ENCODE results near the gene RHOA. TPM values are rescaled to one million over a fixed set of nuclear protein-coding genes. Genes with fewer than 3 reads are reported as not detected.

The RHOA gene
- polyA plus RNA-seq, 2 of the 4 experiments (the other 2 are of a cell fraction) = 332 to 549 TPM

- CTCF ChIA-PET = interaction anchor here (5.0 kb wide), 1 partner anchor 11 kb away, joined by 26 read pairs; no protein-coding TSS in a partner anchor
- Histone ChIP-seq H3K4me1 (peaks cover 46% of the 10 kb centered on the region), H3K9me3 (no peaks in the 10 kb centered on the region), H3K4me3 (no peak overlapping the region), H3K27ac (peak overlapping the region; percentile 63 to 83), H3K4me2 (peak overlapping the region; percentile 60)
- DNase-seq (ENCODE audit: low read depth in 1 of 2, low spot score in 1 of 2) (no peak), ATAC-seq (no peak), FAIRE-seq (no peak)
- WGBS (ENCODE audit: missing lambda C conversion rate) = no CpG with 5 or more reads among the region's 4 CpGs
- POLR2A ChIA-PET = interaction anchor here (0.6 kb wide), 1 partner anchor 1018 kb away, joined by 10 read pairs; no protein-coding TSS in a partner anchor
- TF ChIP-seq ZFP36 (IDR thresholded peaks at IDR 0.05; ENCODE audit: borderline replicate concordance, partially characterized antibody) (no peak), KDM5A (IDR thresholded peaks at IDR 0.05) (no peak), SMC3 (IDR thresholded peaks at IDR 0.05) (no peak), HOXB5 (CRISPR knock-in tag; IDR thresholded peaks at IDR 0.05) (no peak), POLR2AphosphoS2 (conservative IDR thresholded peaks at IDR 0.05; ENCODE audit: low read length) (no peak), ESRRA (IDR thresholded peaks at IDR 0.05; ENCODE audit: borderline replicate concordance, low read length) (no peak), HDAC2 (IDR thresholded peaks at IDR 0.05) (no peak), JUN (IDR thresholded peaks at IDR 0.05) (no peak), CTCF (IDR thresholded peaks at IDR 0.05) (no peak), CEBPB (IDR thresholded peaks at IDR 0.05) (no peak), HMGXB4 (CRISPR knock-in tag; IDR thresholded peaks at IDR 0.05; ENCODE audit: borderline replicate concordance) (no peak), GATA3 (IDR thresholded peaks at IDR 0.05; ENCODE audit: borderline replicate concordance) (no peak), JUNB (IDR thresholded peaks at IDR 0.05) (no peak), RFX5 (IDR thresholded peaks at IDR 0.05) (no peak), HOXB13 (CRISPR knock-in tag; IDR thresholded peaks at IDR 0.05; ENCODE audit: low read depth) (no peak), NR3C1 (IDR thresholded peaks at IDR 0.05) (no peak)
These were observed 49.2 kb upstream of the RHOA start for GRCh38 chr3:49460956-49461355.

- peak overlapping the region; percentile 63 to 83; a peak in 5 of 6 replicates for H3K27ac ChIP-seq
- H3K9me3 ChIP-seq = no peaks in the 10 kb centered on the region
- POLR2A ChIA-PET = interaction anchor here (3.4 kb wide), 1 partner anchor 10 kb away, joined by 11 read pairs; the partner anchor contains the start of gene DAG1
- H3K4me2 ChIP-seq = no peak overlapping the region
- FAIRE-seq = no peak
- 25% methylated on average over 1 of the region's 2 CpGs for WGBS (ENCODE audit: missing lambda C conversion rate)
- TF ChIP-seq MAFK (IDR thresholded peaks at IDR 0.05; ENCODE audit: partially characterized antibody) = no peak
- no peak for TF ChIP-seq CHD2 (IDR thresholded peaks at IDR 0.05; ENCODE audit: low read length, partially characterized antibody)
- TF ChIP-seq E2F6 (IDR thresholded peaks at IDR 0.05; ENCODE audit: borderline replicate concordance, low read depth) = no peak
- no peak for TF ChIP-seq NR3C1 (IDR thresholded peaks at IDR 0.05)
- TF ChIP-seq ZNF302 (CRISPR knock-in tag; IDR thresholded peaks at IDR 0.05) = no peak
- no peak for TF ChIP-seq ELK1 (IDR thresholded peaks at IDR 0.05; ENCODE audit: low read depth, low read length)
- no peak for TF ChIP-seq HOXB5 (CRISPR knock-in tag; IDR thresholded peaks at IDR 0.05)
- TF ChIP-seq GATA3 (IDR thresholded peaks at IDR 0.05; ENCODE audit: borderline replicate concordance) = no peak
- no peak for TF ChIP-seq NFE2L2 (conservative IDR thresholded peaks at IDR 0.05; ENCODE audit: low read length)
- TF ChIP-seq HEYL (CRISPR knock-in tag; IDR thresholded peaks at IDR 0.05) = no peak
- H3K4me1 ChIP-seq = peaks cover 41% of the 10 kb centered on the region
- CTCF ChIA-PET = interaction anchor here (1.0 to 5.0 kb wide), 2 partner anchors 9 to 10 kb away, joined by 5 to 26 read pairs; partner anchors contain the start of gene DAG1
- peak in 1 of 2 experiments; percentile 30; a peak in 2 of 6 replicates for ATAC-seq
- no peak overlapping the region for H3K4me3 ChIP-seq
- no peak for DNase-seq (ENCODE audit: low read depth in 1 of 2, low spot score in 1 of 2)
These were observed 48.6 kb upstream of the RHOA start for GRCh38 chr3:49460188-49460890.
